Ishikawa (cell line): Measurements from ENCODE around the gene CDC20.

Source experiments
- CEBPB ChIP-seq: IDR thresholded peaks from 2 replicates; pipeline ENCODE4 v1.6.1; 2012
- CREB1 ChIP-seq: IDR thresholded peaks from 2 replicates; pipeline ENCODE4 v1.6.1; 2012; ENCODE audit warnings: low read depth
- EGR1 ChIP-seq: IDR thresholded peaks from 2 replicates; pipeline ENCODE4 v1.6.1; 2012
- EP300 ChIP-seq: IDR thresholded peaks from 2 replicates; pipeline ENCODE4 v1.6.1; 2012; ENCODE audit warnings: borderline replicate concordance
- FOXM1 ChIP-seq: IDR thresholded peaks from 2 replicates; pipeline ENCODE4 v1.6.1; 2012; ENCODE audit warnings: low read depth, borderline replicate concordance
- MAX ChIP-seq: IDR thresholded peaks from 2 replicates; pipeline ENCODE4 v1.6.1; 2012
- NFIC ChIP-seq: IDR thresholded peaks from 2 replicates; pipeline ENCODE4 v1.6.1; 2012
- RAD21 ChIP-seq: IDR thresholded peaks from 2 replicates; pipeline ENCODE4 v1.6.1; 2012; ENCODE audit warnings: low read depth
- REST ChIP-seq: IDR thresholded peaks from 2 replicates; pipeline ENCODE4 v1.6.1; 2012; ENCODE audit warnings: low read depth, mild to moderate bottlenecking
- TAF1 ChIP-seq: IDR thresholded peaks from 2 replicates; pipeline ENCODE4 v1.6.1; 2012; ENCODE audit warnings: low read depth, mild to moderate bottlenecking
- TCF12 ChIP-seq: IDR thresholded peaks from 2 replicates; pipeline ENCODE4 v1.6.1; 2012; ENCODE audit warnings: low read depth
- TEAD4 ChIP-seq: IDR thresholded peaks from 2 replicates; pipeline ENCODE4 v1.6.1; 2012
- YY1 ChIP-seq: IDR thresholded peaks from 2 replicates; pipeline ENCODE4 v1.6.1; 2012; ENCODE audit warnings: low read depth
- ZBTB7A ChIP-seq: IDR thresholded peaks from 2 replicates; pipeline ENCODE4 v1.6.1; 2012; ENCODE audit warnings: low read depth
- TF ChIP-seq, protein P1 (sequence below): IDR thresholded peaks from 2 replicates; pipeline ENCODE4 v1.6.1; 2012

The CDC20 gene

DNA sequence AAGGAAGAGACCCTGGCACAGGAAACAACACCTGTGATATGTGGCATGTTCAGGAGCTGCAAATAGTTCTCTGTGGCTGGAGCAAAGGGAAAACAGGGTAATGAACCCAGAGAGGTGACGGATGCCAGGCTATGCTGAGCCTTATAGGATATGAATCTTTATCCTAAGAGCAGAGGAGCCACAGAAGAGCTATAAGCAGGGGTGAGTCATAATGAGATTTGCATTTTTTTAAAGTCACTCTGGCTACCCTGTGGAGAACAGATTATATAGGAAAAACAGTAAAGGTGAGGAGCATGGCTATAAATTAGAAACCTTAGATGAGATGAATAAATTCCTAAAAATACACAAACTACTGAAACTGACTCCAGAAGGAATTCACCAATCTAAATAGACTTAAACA lies 34.0 kb upstream of the CDC20 start:
- TF ChIP-seq RAD21 (no peak), TCF12 (no peak), REST (no peak), MAX (no peak), YY1 (no peak), NFIC (no peak), EGR1 (no peak), FOXM1 (no peak), CEBPB (no peak), TEAD4 (no peak)
- TF ChIP-seq, protein P1, sequence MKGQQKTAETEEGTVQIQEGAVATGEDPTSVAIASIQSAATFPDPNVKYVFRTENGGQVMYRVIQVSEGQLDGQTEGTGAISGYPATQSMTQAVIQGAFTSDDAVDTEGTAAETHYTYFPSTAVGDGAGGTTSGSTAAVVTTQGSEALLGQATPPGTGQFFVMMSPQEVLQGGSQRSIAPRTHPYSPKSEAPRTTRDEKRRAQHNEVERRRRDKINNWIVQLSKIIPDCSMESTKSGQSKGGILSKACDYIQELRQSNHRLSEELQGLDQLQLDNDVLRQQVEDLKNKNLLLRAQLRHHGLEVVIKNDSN: no peak

DNA sequence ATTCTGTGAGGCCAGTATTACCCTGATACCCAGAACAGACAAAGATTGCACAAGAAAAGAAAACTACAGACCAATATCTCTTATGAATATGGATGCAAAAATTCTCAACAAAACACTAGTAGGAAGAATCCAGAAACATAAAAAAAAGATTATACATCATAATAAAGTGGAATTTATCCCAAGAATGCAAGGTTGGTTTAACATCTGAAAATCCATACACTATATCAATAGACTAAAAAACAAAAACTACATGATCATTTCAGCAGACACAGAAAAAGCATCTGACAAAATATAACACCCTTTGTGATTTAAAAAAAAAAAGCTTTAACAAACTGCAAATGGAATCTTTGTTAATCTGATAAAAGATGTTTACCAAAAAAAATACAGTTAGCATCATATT lies 33.4 kb upstream of the CDC20 start:
- TF ChIP-seq FOXM1: no peak
- TF ChIP-seq ZBTB7A: no peak
- TF ChIP-seq, protein P1: no peak
- TF ChIP-seq CEBPB: no peak
- TF ChIP-seq MAX: no peak
- no peak for TF ChIP-seq TCF12
- no peak for TF ChIP-seq CREB1
- TF ChIP-seq YY1: no peak
- no peak for TF ChIP-seq NFIC
- TF ChIP-seq RAD21: no peak
- no peak for TF ChIP-seq EP300
- TF ChIP-seq EGR1: no peak
- TF ChIP-seq TEAD4: no peak
- no peak for TF ChIP-seq REST
- TF ChIP-seq TAF1: no peak

DNA sequence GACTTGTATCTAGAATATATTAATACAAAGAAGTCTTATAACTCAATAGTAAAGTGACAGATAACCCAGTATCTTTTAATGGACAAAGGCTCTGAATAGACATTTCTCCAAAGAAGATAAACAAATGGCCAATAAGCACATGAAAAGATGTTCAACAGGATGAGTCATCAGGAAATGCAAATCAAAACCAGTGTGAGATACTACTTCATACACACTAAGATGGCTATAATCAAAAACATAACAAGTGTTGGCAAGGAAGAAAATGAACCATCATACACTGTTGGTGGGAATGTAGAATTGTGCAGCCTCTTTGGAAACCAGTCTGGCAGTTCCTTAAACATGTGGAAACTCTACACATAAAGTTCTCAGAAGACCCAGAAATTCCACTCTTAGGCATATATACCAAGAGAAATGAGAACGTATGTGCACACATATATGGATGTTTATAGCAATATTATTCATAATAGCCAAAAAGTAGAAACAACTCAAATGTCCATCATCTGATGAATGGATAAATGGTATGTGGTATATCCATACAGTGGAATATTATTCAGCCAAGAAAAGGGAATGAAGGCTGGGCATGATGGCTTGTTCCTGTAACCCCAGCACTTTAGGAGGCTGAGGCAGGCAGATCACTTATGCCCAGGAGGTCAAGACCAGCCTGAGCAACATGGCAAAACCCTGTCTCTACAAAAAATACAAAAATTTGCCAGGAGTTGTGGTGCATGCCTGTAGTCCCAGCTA lies 31.1 kb upstream of the CDC20 start:
- no peak for TF ChIP-seq FOXM1
- TF ChIP-seq EP300: no peak
- TF ChIP-seq RAD21: no peak
- TF ChIP-seq ZBTB7A: no peak
- no peak for TF ChIP-seq NFIC
- no peak for TF ChIP-seq CEBPB
- no peak for TF ChIP-seq MAX

DNA sequence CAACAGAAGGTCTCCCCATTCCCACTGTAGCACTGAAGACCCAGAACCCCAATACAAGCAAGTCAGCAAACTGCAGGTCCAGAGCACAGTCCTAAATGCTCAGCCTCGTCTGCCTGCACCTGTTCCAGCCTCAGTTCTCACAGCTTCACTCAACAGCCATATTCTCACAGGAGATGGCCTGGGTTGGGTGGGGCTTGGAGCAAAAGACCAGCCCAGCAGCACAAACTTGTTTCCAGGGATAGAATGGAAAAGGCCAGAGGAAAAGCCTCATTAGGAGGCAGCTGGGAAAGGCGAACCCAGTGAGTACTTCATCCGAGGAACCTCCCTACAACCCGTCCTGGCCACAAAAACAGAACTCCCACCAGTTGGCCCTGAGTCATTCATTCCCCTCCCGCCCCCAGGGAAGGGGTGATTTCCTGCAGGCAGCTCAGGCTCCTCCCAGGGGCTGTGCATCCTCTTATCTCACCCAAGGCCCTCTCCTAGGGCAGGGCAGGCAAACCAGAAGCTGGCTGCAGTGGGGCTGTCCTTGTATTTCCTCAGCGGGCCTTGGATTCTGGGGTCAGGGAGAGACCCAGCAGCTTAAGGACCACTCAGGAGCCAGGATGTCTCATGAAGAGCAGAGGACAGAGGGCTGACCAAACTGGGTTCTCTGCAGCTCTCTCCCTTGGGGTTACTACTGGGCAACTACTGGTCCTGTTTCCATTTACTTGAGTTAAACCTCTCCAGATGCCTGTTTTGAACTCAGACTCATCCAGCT lies 28.6 kb upstream of the CDC20 start:
- TF ChIP-seq, protein P1: no peak
- TF ChIP-seq NFIC: no peak
- TF ChIP-seq ZBTB7A: no peak
- TF ChIP-seq TAF1: no peak
- TF ChIP-seq TEAD4: no peak

DNA sequence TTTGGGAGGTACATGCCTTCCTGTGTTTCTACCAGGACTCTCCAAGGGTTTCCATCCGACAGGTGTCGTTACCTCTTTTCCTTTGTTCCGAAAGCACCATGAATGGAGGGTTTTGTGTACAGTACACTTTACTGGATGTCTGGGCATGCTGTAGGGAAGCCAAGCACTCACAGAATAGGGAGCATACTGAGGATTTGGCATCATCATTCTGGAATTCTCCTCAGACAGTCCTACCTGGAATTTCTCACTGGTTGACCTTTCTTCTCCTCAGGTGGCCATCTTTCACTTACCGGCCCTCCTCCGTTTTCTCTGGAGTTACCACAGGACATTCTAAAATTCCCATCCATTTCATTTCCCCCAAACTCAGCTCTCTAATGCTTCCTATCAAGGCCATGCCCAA lies 27.1 kb upstream of the CDC20 start:
- TF ChIP-seq NFIC (no peak), TEAD4 (no peak), TAF1 (no peak), REST (no peak), FOXM1 (no peak), CREB1 (no peak), MAX (no peak), RAD21 (no peak)
- TF ChIP-seq, protein P1: no peak
